NCI-H1105 (cell line): ENCODE results near the gene COX10.
"Not testable (repeated sequence)": the region's sequence is repeated elsewhere in the genome, so short reads cannot be mapped to it uniquely, and the experiment has no call there.

Source experiments
- DNase-seq: peaks from one replicate; lab custom pipeline; 2025; lab: John Stamatoyannopoulos, UW

COX10 gene

GRCh38 chr17:14069251-14070021, at the start of gene COX10:
COX10 (plus strand) TSS chr17:14069504; CDS start chr17:14069606, 102 bp downstream.
- DNase-seq: peak; percentile 87

- not testable (repeated sequence) for DNase-seq
Measured at GRCh38 chr17:14021651-14022294, 47.5 kb upstream of the COX10 start.

GRCh38 chr17:14029755-14030154, 39.5 kb upstream of the COX10 start:
- not testable (repeated sequence) for DNase-seq

- no peak for DNase-seq
Measured at GRCh38 chr17:14032234-14032633, 37.1 kb upstream of the COX10 start.

GRCh38 chr17:14033166-14033565, 36.1 kb upstream of the COX10 start:
- DNase-seq: no peak

- no peak for DNase-seq
Measured at GRCh38 chr17:14037453-14037852, 31.9 kb upstream of the COX10 start.

GRCh38 chr17:14038206-14038605, 31.1 kb upstream of the COX10 start:
- DNase-seq: no peak

- no peak for DNase-seq
Measured at GRCh38 chr17:14042411-14042810, 26.9 kb upstream of the COX10 start.

- DNase-seq: no peak
Measured at GRCh38 chr17:14044702-14045101, 24.6 kb upstream of the COX10 start.

- no peak for DNase-seq
Measured at GRCh38 chr17:14046978-14047377, 22.3 kb upstream of the COX10 start.

GRCh38 chr17:14047591-14047990, 21.7 kb upstream of the COX10 start:
- no peak for DNase-seq

- no peak for DNase-seq
Measured at GRCh38 chr17:14048169-14048568, 21.1 kb upstream of the COX10 start.

- no peak for DNase-seq
Measured at GRCh38 chr17:14050616-14051015, 18.7 kb upstream of the COX10 start.

GRCh38 chr17:14051692-14052091, 17.6 kb upstream of the COX10 start:
- DNase-seq: no peak

GRCh38 chr17:14052886-14053615, 16.3 kb upstream of the COX10 start:
- no peak for DNase-seq

GRCh38 chr17:14057591-14057990, 11.7 kb upstream of the COX10 start:
- DNase-seq: no peak

GRCh38 chr17:14058051-14058450, 11.3 kb upstream of the COX10 start:
- no peak for DNase-seq

GRCh38 chr17:14060706-14061105, 8.6 kb upstream of the COX10 start:
- DNase-seq: no peak

- no peak for DNase-seq
Measured at GRCh38 chr17:14061666-14062560, 7.4 kb upstream of the COX10 start.

- no peak for DNase-seq
Measured at GRCh38 chr17:14067347-14067746, 2.0 kb upstream of the COX10 start.

GRCh38 chr17:14068542-14069250, 608 bp upstream of the COX10 start:
- DNase-seq: no peak
